ENCODE results near the gene WASHC2C.
"Not testable (repeated sequence)": the region's sequence is repeated elsewhere in the genome, so short reads cannot be mapped to it uniquely, and the experiment has no call there.

- TF ChIP-seq CTCF, POLR2A (IDR thresholded peaks at IDR 0.05): not testable (repeated sequence)
Observed at GRCh38 chr10:45786217-45786616, 59.2 kb downstream of the WASHC2C start.
